Ovary (tissue), 9 donors: ENCODE measurements around the gene KCNK4. TPM values are rescaled to one million over a fixed set of nuclear protein-coding genes. Genes with fewer than 3 reads are reported as not detected.

Source experiments
- DNase-seq, 5 donors: peaks; one replicate each; pipeline ENCODE4 v3.0.0-alpha.2; 2019 to 2020
- H3K27ac ChIP-seq, 2 donors: fragments of 200-600 bp; one replicate each; pipeline versions ENCODE4 v1.5.1 to v1.8.0; 2019 to 2022
- H3K27me3 ChIP-seq: fragments of 200-600 bp; one replicate; pipeline ENCODE4 v1.8.0; 2022
- H3K36me3 ChIP-seq: fragments of 200-600 bp; sonication (generic); one replicate; pipeline ENCODE4 v1.5.1; 2019
- H3K4me1 ChIP-seq: one replicate; pipeline ENCODE4 v1.8.1; 2013; ENCODE audit warnings: mild to moderate bottlenecking, moderate library complexity; ENCODE audit not compliant: insufficient read depth
- H3K4me3 ChIP-seq: fragments of 200-600 bp; sonication (generic); one replicate; pipeline ENCODE4 v1.5.1; 2017
- H3K9me3 ChIP-seq, 2 donors: fragments of 200-600 bp in 1 of 2; sonication (generic) in 1 of 2; one replicate each; pipeline versions ENCODE4 v1.5.1 to v1.8.1; 2013 to 2019; ENCODE audit warnings: mild to moderate bottlenecking in 1 of 2, moderate library complexity in 1 of 2
- EP300 ChIP-seq: sonication (generic); formaldehyde crosslinking; IDR thresholded peaks from one replicate; pipeline ENCODE4 v1.6.1; 2017; ENCODE audit warnings: antibody characterized with exemption
- POLR2A ChIP-seq: fragments of 450-650 bp; IDR thresholded peaks from one replicate; pipeline ENCODE4 v1.6.1; 2017; ENCODE audit warnings: antibody characterized with exemption, mild to moderate bottlenecking, moderate library complexity
- WGBS, 3 donors: extraction: QIAGEN DNeasy Blood & Tissue Kit in 1 of 3; methylation state at CpG; one replicate each; pipeline versions ENCODE4 v1.1.5 to v1.1.7; 2013 to 2017; 5-methylcytosine and 5-hydroxymethylcytosine counted together
- intact Hi-C, 4 donors: fragments of 100-400 bp; cut with DNase I; formaldehyde crosslinking; loops; one replicate each; pipeline versions ENCODE4 v1.11.0 to v1.15.1; 2022 to 2023
- polyA plus RNA-seq, 2 donors: library from polyadenylated mRNA; stranded (reverse); fragments of 200-250 nt in 1 of 2; fragments of 350-450 nt in 1 of 2; fragmentation: Illumina TruSeq in 1 of 2; extraction: RNeasy Lipid Tissue Mini Kit (QIAGEN cat#74804) in 1 of 2; gene quantifications; one replicate each; pipeline ENCODE4 v1.2.3, GENCODE V29; 2013 to 2014
- total RNA-seq, 7 donors: library from RNA; depleted of rRNA in 2 of 7; stranded (reverse); fragments of >200 nt in 2 of 7; fragmentation: NEBNext Ultra II Directional in 3 of 7; extraction: Animal tissue kit (Norgen Biotek cat#: 25700) in 3 of 7; gene quantifications; one replicate each; pipeline versions ENCODE4 v1.1.0 to v1.2.4, GENCODE V29; 2016 to 2023
- TF ChIP-seq, protein P1 (sequence below), 3 donors: fragments of 450-650 bp in 2 of 3; fragments of 200-600 bp in 1 of 3; IDR thresholded peaks; one replicate each; pipeline versions ENCODE4 v1.5.1 to v1.8.0; 2016 to 2022; ENCODE audit warnings: antibody characterized with exemption in 3 of 3, mild to moderate bottlenecking in 1 of 3
- donor health status: DM: no; HTN: no; CAD: no; lungs with moderate emphysema.
- donor health status: DM: no; HTN: no; CAD: no.
- donor health status: Bipolar disorder and iron deficiency.
- donor health status: DM: yes; HTN: yes; CAD: no.
- donor health status: DM: no; HTN: no; CAD: no.
- donor health status: DM: yes; HTN: yes; CAD: no.

The KCNK4 gene
- total and polyA plus RNA-seq, 9 donors, result not detected

DNA sequence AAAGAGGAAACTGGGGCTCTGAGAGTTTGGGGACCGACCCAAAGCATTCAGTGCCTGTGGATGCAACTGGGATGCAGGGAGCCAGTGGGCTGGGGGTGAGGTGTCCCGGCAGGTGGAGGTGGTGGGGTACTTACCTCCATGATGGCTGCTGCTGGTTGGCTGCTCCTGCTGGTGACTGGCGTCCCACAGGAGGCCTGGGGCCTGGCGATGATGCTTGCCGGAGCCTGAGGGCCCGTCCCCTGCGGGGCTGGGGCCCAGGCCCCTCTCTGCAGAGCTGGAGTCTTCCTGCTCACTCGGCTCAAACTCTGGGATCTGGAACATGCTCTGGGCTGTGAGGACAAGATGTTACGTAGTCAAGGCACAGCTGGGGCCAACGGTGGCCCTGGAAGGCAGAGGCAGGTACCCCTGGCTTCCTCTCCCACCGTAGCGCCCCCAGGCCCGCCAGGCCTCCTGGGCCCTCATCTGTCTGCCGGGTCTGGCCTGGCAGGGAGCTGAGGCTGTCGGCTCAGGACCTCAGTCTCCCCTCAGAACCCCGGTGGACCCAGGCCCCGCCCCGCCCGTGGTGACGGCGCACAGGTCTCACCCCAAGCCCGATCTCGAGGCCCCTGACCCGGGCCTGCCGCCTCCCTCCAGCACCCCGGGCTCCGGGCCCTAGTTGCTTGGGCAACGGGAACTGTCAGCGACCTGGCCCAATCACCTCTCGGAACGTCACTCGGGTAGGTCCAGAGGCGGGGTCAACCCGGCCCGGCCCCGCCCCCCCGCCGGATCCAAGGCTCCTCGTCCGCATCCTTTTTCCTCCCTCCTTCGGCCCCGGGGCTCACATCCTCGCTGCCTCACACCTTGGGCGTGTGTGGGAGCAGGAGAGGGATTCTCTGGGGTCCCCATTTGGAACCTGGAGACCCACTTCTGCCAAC lies 6.8 kb upstream of the KCNK4 start, which contains the start of gene BAD:
TSS of gene BAD (minus strand) at position 618 of the 914 bp plus-strand sequence. CDS start at position 321, 297 bp downstream.
- Histone ChIP-seq H3K27me3 (no peaks in the 10 kb centered on the region), H3K4me3 (peak within 1 kb of the TSS; percentile 82), H3K36me3 (no peaks in the 10 kb centered on the region), H3K27ac (peak within 1 kb of the TSS; percentile 83 to 96), H3K4me1 (peaks cover 11% of the 10 kb centered on the region), H3K9me3 (no peaks in the 10 kb centered on the region)
- intact Hi-C loops, result loop anchor here in 2 of 4 donors (2.0 to 10.0 kb wide), 3 partner anchors 14 to 1780 kb away; partner anchors contain the start of gene ESRRA (in 1 of the 2)
- TF ChIP-seq, protein P1, sequence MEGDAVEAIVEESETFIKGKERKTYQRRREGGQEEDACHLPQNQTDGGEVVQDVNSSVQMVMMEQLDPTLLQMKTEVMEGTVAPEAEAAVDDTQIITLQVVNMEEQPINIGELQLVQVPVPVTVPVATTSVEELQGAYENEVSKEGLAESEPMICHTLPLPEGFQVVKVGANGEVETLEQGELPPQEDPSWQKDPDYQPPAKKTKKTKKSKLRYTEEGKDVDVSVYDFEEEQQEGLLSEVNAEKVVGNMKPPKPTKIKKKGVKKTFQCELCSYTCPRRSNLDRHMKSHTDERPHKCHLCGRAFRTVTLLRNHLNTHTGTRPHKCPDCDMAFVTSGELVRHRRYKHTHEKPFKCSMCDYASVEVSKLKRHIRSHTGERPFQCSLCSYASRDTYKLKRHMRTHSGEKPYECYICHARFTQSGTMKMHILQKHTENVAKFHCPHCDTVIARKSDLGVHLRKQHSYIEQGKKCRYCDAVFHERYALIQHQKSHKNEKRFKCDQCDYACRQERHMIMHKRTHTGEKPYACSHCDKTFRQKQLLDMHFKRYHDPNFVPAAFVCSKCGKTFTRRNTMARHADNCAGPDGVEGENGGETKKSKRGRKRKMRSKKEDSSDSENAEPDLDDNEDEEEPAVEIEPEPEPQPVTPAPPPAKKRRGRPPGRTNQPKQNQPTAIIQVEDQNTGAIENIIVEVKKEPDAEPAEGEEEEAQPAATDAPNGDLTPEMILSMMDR (IDR thresholded peaks at IDR 0.05), result no peak
- TF ChIP-seq POLR2A (peak; percentile 69), EP300 (no peak)
- 2 to 7% (median 2%) methylated on average over 19 to 44 of the region's 44 CpGs for WGBS, 3 donors
- peak; percentile 94 to 98 (median 96) for DNase-seq

DNA sequence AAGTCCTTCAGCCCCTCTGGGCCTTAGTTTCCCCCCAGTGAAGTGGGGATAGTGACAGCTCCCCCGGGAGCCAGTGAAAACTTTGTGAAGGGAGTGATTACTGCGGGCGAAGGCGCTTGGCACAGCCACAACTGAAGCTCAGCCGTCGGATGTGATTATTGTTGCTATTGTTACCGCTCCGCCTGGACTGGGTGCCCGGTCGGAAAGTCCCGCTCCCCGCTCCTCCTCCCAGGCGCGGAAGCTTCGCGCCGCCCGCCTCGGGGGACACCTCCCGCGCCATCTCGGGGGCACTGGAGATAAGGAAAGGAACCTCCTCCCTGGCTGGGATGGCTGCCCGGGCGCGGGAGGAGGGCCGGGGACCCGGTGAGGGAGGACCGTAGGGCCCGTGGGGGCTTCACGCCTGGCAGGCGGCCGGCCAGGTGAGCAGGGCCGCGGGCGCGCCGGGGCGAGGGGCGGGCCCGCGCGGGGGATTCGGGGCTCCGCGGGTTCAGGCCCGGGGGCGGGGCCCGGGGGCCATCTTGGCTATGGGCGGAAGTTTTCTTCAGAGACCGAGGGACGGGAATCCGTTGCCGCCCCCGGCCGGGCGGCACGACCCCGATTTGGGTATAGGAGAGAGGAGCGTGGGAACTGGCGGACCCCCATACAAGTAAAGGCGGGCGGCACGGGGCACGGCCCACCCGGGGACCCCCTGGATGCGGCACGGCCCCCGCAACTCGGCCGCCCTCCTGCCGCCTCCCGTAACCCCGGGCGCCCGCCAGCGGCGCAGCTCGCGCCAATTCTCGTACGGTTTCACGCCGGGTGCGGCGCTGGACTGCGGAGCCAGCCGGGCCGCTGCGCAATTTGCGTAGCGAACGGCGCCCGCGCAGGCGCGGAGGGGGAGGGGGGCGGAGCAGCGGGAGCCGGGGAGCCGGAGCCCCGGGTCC lies 5.9 kb upstream of the KCNK4 start, which contains the start of gene GPR137:
TSS of gene GPR137 (plus strand) at position 887 of the 923 bp plus-strand sequence. CDS start 677 bp downstream, outside the sequence.
- Histone ChIP-seq H3K4me1 (peaks cover 11% of the 10 kb centered on the region), H3K27ac (peak within 1 kb of the TSS; percentile 83 to 96), H3K9me3 (no peaks in the 10 kb centered on the region), H3K27me3 (no peaks in the 10 kb centered on the region), H3K36me3 (no peaks in the 10 kb centered on the region), H3K4me3 (peak within 1 kb of the TSS; percentile 82)
- WGBS, 3 donors, result 0 to 1% (median 0%) methylated on average over 65 to 102 of the region's 102 CpGs
- TF ChIP-seq EP300 (peak; percentile 16), POLR2A (no peak)
- TF ChIP-seq, protein P1 (IDR thresholded peaks at IDR 0.05), result peak in 1 of 3 donors; percentile 16
- DNase-seq, result peak; percentile 86 to 94 (median 89)
- intact Hi-C loops, result loop anchor here in 2 of 4 donors (2.0 to 10.0 kb wide), 3 partner anchors 14 to 1780 kb away; partner anchors contain the start of gene ESRRA (in 1 of the 2)

DNA sequence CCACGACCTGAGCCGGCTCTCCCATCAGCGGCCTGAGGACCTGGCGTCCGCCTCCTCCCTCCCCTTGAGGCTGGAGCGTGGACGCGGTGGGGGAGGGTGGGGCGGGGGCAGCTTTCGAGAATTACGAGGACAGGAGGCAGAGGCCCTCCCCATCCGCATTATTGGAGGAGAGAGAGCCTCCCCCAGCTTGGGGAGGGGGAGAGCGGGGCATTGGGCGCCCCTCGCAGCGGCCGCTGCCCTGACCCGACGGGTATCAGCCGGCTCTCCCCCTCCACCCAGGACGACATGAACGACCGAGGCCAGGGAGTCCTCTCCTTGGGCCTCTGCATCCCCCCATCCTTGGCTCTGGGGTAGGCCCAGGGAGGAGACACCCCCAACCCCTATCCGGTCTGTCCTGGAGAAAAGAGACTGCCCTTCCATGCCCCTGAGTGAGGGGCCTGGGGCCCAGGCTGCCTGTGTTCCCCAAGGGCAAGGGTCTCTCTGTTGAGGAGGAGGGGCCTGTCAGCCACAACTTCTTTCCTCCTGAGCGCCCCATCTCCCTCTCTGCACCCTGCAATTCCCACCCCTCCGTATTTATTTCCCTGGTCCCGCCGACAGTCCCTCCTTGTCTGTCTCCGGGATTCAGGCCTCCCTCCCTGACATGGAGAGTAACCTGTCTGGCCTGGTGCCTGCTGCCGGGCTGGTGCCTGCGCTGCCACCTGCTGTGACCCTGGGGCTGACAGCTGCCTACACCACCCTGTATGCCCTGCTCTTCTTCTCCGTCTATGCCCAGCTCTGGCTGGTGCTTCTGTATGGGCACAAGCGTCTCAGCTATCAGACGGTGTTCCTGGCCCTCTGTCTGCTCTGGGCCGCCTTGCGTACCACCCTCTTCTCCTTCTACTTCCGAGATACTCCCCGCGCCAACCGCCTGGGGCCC lies 5.0 kb upstream of the KCNK4 start:
- no peaks in the 10 kb centered on the region for H3K9me3 ChIP-seq
- H3K36me3 ChIP-seq, result no peaks in the 10 kb centered on the region
- intact Hi-C loops, result loop anchor here in 2 of 4 donors (2.0 to 10.0 kb wide), 3 partner anchors 15 to 1779 kb away; partner anchors contain the start of gene ESRRA (in 1 of the 2)
- H3K27me3 ChIP-seq, result no peaks in the 10 kb centered on the region
- peak in 3 of 5 donors; percentile 42 to 59 (median 55) for DNase-seq
- H3K27ac ChIP-seq, result peak overlapping the region; percentile 83 to 96
- H3K4me1 ChIP-seq, result peaks cover 11% of the 10 kb centered on the region
- TF ChIP-seq POLR2A (no peak), EP300 (no peak)
- TF ChIP-seq, protein P1 (IDR thresholded peaks at IDR 0.05), result no peak
- peak overlapping the region; percentile 82 for H3K4me3 ChIP-seq
- WGBS, 3 donors, result 23 to 30% (median 29%) methylated on average over 30 to 40 of the region's 40 CpGs
